WTC11 (cell line): ENCODE results near the gene SULT6B1. TPM values are rescaled to one million over a fixed set of nuclear protein-coding genes. Genes with fewer than 3 reads are reported as not detected.

ENCODE experiments used
- ATAC-seq: fragments of 200-7000 bp; cut with Tn5 transposase; 2 replicates; pipeline ENCODE4 v1.10.0; 2021; ENCODE audit warnings: mild to moderate bottlenecking, moderate library complexity
- CTCF ChIA-PET: fragments of 300-600 bp; sonication (Branson Sonifier 250); formaldehyde crosslinking; loops from one replicate; lab custom pipeline; 2021; ENCODE audit warnings: antibody characterized with exemption; lab: Charles Lee
- POLR2A ChIA-PET: fragments of 350-600 bp; sonication (Branson Sonifier 250); formaldehyde crosslinking; loops from one replicate; lab custom pipeline; 2021; ENCODE audit warnings: antibody characterized with exemption; lab: Charles Lee
- DNase-seq: peaks from one replicate; pipeline ENCODE4 v3.0.0; 2021; ENCODE audit warnings: low spot score
- H3K27ac Mint-ChIP-seq: 2 replicates; pipeline ENCODE4 v1.8.0; 2021; ENCODE audit warnings: mixed read lengths
- H3K27me3 Mint-ChIP-seq: 2 replicates; pipeline ENCODE4 v1.8.0; 2021; ENCODE audit warnings: low read depth, mild to moderate bottlenecking, moderate library complexity, mixed read lengths
- H3K36me3 Mint-ChIP-seq: 2 replicates; pipeline ENCODE4 v1.8.0; 2021; ENCODE audit warnings: mixed read lengths
- H3K4me1 Mint-ChIP-seq: 2 replicates; pipeline ENCODE4 v1.8.0; 2022; ENCODE audit warnings: mixed read lengths
- H3K4me3 Mint-ChIP-seq: 2 replicates; pipeline ENCODE4 v1.8.0; 2021; ENCODE audit warnings: mild to moderate bottlenecking, moderate library complexity, mixed read lengths
- H3K9me3 Mint-ChIP-seq: 2 replicates; pipeline ENCODE4 v1.8.0; 2021; ENCODE audit warnings: mixed read lengths
- AFF4 ChIP-seq: sonication (generic); formaldehyde crosslinking; IDR thresholded peaks from 2 replicates; pipeline ENCODE4 v1.8.1; 2023; ENCODE audit warnings: mild to moderate bottlenecking, missing genetic modification reagents, borderline replicate concordance
- ARID4B ChIP-seq: sonication (generic); formaldehyde crosslinking; IDR thresholded peaks from 2 replicates; pipeline ENCODE4 v1.8.0; 2023; ENCODE audit warnings: missing genetic modification reagents, mild to moderate bottlenecking, borderline replicate concordance
- CDX4 ChIP-seq: fragments of 250-450 bp; sonication (Bioruptor Pico); IDR thresholded peaks from 2 replicates; pipeline ENCODE4 v1.9.0; 2021; ENCODE audit warnings: moderate library complexity, mild to moderate bottlenecking, inconsistent platforms, borderline replicate concordance
- CTCF ChIP-seq: fragments of 200-600 bp; IDR thresholded peaks from 2 replicates; pipeline ENCODE4 v1.8.0; 2022; ENCODE audit warnings: antibody characterized with exemption
- FOXJ3 ChIP-seq: sonication (generic); formaldehyde crosslinking; IDR thresholded peaks from 2 replicates; pipeline ENCODE4 v1.9.0; 2021; ENCODE audit warnings: missing genetic modification reagents, mild to moderate bottlenecking, borderline replicate concordance
- MAX ChIP-seq: sonication (generic); formaldehyde crosslinking; IDR thresholded peaks from 2 replicates; pipeline ENCODE4 v1.8.0; 2022; ENCODE audit warnings: mild to moderate bottlenecking, missing genetic modification reagents
- RORB ChIP-seq: fragments of 250-450 bp; sonication (Bioruptor Pico); IDR thresholded peaks from 2 replicates; pipeline ENCODE4 v1.9.0; 2021; ENCODE audit warnings: mild to moderate bottlenecking
- SMAD4 ChIP-seq: sonication (generic); formaldehyde crosslinking; IDR thresholded peaks from 2 replicates; pipeline ENCODE4 v1.8.0; 2022; ENCODE audit warnings: mild to moderate bottlenecking, missing genetic modification reagents
- STAT6 ChIP-seq: sonication (generic); formaldehyde crosslinking; conservative IDR thresholded peaks from 2 replicates; pipeline ENCODE4 v1.8.1; 2023; ENCODE audit warnings: mild to moderate bottlenecking, low read depth, missing genetic modification reagents, moderate library complexity
- ZNF121 ChIP-seq: sonication (generic); formaldehyde crosslinking; IDR thresholded peaks from 2 replicates; pipeline ENCODE4 v1.8.0; 2023; ENCODE audit warnings: missing genetic modification reagents
- ZNF317 ChIP-seq: sonication (generic); formaldehyde crosslinking; IDR thresholded peaks from 2 replicates; pipeline ENCODE4 v1.8.1; 2023; ENCODE audit warnings: low read depth, mild to moderate bottlenecking, moderate library complexity, missing genetic modification reagents, borderline replicate concordance
- ZNF396 ChIP-seq: fragments of 250-450 bp; sonication (Bioruptor Pico); IDR thresholded peaks from 2 replicates; pipeline ENCODE4 v1.8.0; 2021; ENCODE audit warnings: mild to moderate bottlenecking, moderate library complexity, borderline replicate concordance
- total RNA-seq: library from RNA; stranded (reverse); gene quantifications from 3 replicates; pipeline ENCODE4 v1.2.3, GENCODE V29; 2021

SULT6B1 gene
- total RNA-seq, 1 experiment from 2014 or later: not detected

- TF ChIP-seq ARID4B: no peak
- no peak for TF ChIP-seq STAT6
- TF ChIP-seq ZNF317 (CRISPR knock-in tag): no peak
- TF ChIP-seq FOXJ3 (CRISPR knock-in tag): no peak
- TF ChIP-seq MAX (CRISPR knock-in tag): no peak
- TF ChIP-seq RORB: no peak
- TF ChIP-seq CDX4 (CRISPR knock-in tag): no peak
- no peak for TF ChIP-seq AFF4 (CRISPR knock-in tag)
- TF ChIP-seq ZNF396 (CRISPR knock-in tag): no peak
- TF ChIP-seq, all 79 proteins: peak for 0
Measured at GRCh38 chr2:37171624-37171950, 16.9 kb downstream of the SULT6B1 start (continued).

- ATAC-seq (peak; percentile 99), DNase-seq (peak; percentile 37)
- peaks cover 24% of the 10 kb centered on the region for H3K9me3 Mint-ChIP-seq
- TF ChIP-seq CTCF (peak; percentile 67), ZNF121 (CRISPR knock-in tag) (peak; percentile 82; the same call in 1 of the 2 replicates), SMAD4 (CRISPR knock-in tag) (no peak)
- H3K4me1 Mint-ChIP-seq: peaks cover 7% of the 10 kb centered on the region
- H3K27me3 Mint-ChIP-seq: no peaks in the 10 kb centered on the region
- ChIA-PET POLR2A (no interaction called here), CTCF (interaction anchor here (0.6 to 1.7 kb wide), 11 partner anchors 9 to 97 kb away, joined by 3 to 6 read pairs (median 4); partner anchors contain the start of genes CEBPZ, EIF2AK2 and NDUFAF7)
- peaks cover 22% of the 10 kb centered on the region for H3K36me3 Mint-ChIP-seq
- H3K27ac Mint-ChIP-seq: peak overlapping the region; percentile 72; the same call in 1 of the 2 replicates
- no peak overlapping the region for H3K4me3 Mint-ChIP-seq
Measured at GRCh38 chr2:37168217-37168981, 20.1 kb downstream of the SULT6B1 start.
